GM12878 (cell line): ENCODE data around the gene HK1. TPM values are rescaled to one million over a fixed set of nuclear protein-coding genes. Genes with fewer than 3 reads are reported as not detected.

Source experiments
- ATAC-seq: fragments of 200-7000 bp; cut with Tn5 transposase; 3 replicates; pipeline ENCODE4 v1.9.1; 2020; ENCODE audit warnings: mild to moderate bottlenecking, moderate library complexity
- BruUV-seq: library from RNA; stranded (reverse); fragments of 400-500 nt; replicated peaks from 2 replicates; lab custom pipeline; 2021; lab: Mats Ljungman, UMichigan
- CTCF ChIA-PET: fragments of 300-600 bp; sonication (Branson Sonifier 250); formaldehyde crosslinking; extraction: SDS; loops from one replicate; lab custom pipeline; 2021; ENCODE audit warnings: inconsistent platforms; lab: Yijun Ruan, JAX
- POLR2A ChIA-PET: fragments of 350-600 bp; formaldehyde crosslinking; extraction: SDS; loops from one replicate; lab custom pipeline; 2021; ENCODE audit warnings: inconsistent platforms; lab: Charles Lee
- RAD21 ChIA-PET: fragments of 300-600 bp; sonication (Branson Sonifier 250); formaldehyde crosslinking; loops from one replicate; lab custom pipeline; 2023; ENCODE audit warnings: antibody characterized with exemption; ENCODE audit not compliant: unreplicated experiment; lab: Charles Lee
- SMC1A ChIA-PET: fragments of 300-600 bp; sonication (Branson Sonifier 250); formaldehyde crosslinking; loops from one replicate; lab custom pipeline; 2023; ENCODE audit not compliant: unreplicated experiment, uncharacterized antibody; lab: Charles Lee
- DNase-seq: peaks from one replicate; pipeline ENCODE4 v3.0.0-alpha.2; 2011; ENCODE audit warnings: low read depth, low spot score
- FAIRE-seq: peaks from 3 replicates; lab custom pipeline; 2011; peaks lifted over from hg19 to GRCh38; lab: Jason Lieb, UNC
- H2AFZ ChIP-seq: 2 replicates; pipeline ENCODE4 v1.6.0; 2011; ENCODE audit warnings: low read depth, low read length, control low read depth; ENCODE audit not compliant: control insufficient read depth
- H3K27ac ChIP-seq: 2 replicates; pipeline ENCODE4 v1.5.1; 2011; ENCODE audit warnings: control low read depth; ENCODE audit not compliant: control insufficient read depth, insufficient read depth
- H3K27me3 ChIP-seq, 2 experiments: replicated peaks in 1 of 2; 2 replicates each; pipeline versions ENCODE4 v1.6.0 to v1.6.1; 2011; ENCODE audit warnings: low read length in 1 of 2; ENCODE audit not compliant: control insufficient read depth in 2 of 2, insufficient read depth in 2 of 2
- H3K36me3 ChIP-seq, 2 experiments: 2 replicates each; pipeline ENCODE4 v1.5.1; 2011; ENCODE audit warnings: low read length in 1 of 2; ENCODE audit not compliant: control insufficient read depth in 2 of 2, insufficient read depth in 2 of 2
- H3K4me1 ChIP-seq: 2 replicates; pipeline ENCODE4 v1.6.1; 2011; ENCODE audit warnings: mild to moderate bottlenecking, low read length, moderate library complexity, mixed read lengths; ENCODE audit not compliant: control insufficient read depth, insufficient read depth
- H3K4me2 ChIP-seq: 2 replicates; pipeline ENCODE4 v1.6.0; 2011; ENCODE audit warnings: control low read depth; ENCODE audit not compliant: control insufficient read depth, insufficient read depth
- H3K4me3 ChIP-seq: fragments of 200-600 bp; sonication (generic); 2 replicates; pipeline ENCODE4 v1.5.1; 2016
- H3K79me2 ChIP-seq: 2 replicates; pipeline ENCODE4 v1.6.0; 2011; ENCODE audit warnings: low read length; ENCODE audit not compliant: control insufficient read depth, insufficient read depth
- H3K9ac ChIP-seq: 2 replicates; pipeline ENCODE4 v1.8.0; 2011; ENCODE audit warnings: low read length, control low read depth, mixed read lengths; ENCODE audit not compliant: control insufficient read depth, insufficient read depth
- H3K9me3 ChIP-seq: replicated peaks from 3 replicates; pipeline ENCODE4 v1.5.1; 2011; ENCODE audit warnings: mild to moderate bottlenecking, low read length; ENCODE audit not compliant: control insufficient read depth, insufficient read depth
- H4K20me1 ChIP-seq: 2 replicates; pipeline ENCODE4 v1.6.0; 2011; ENCODE audit not compliant: control insufficient read depth, insufficient read depth
- ATF2 ChIP-seq: IDR thresholded peaks from 2 replicates; pipeline ENCODE4 v1.6.1; 2012; ENCODE audit warnings: low read length, inconsistent platforms
- BACH1 ChIP-seq: fragments of 450-650 bp; IDR thresholded peaks from 2 replicates; pipeline ENCODE4 v1.6.1; 2017; ENCODE audit warnings: mild to moderate bottlenecking, borderline replicate concordance
- POLR2AphosphoS2 ChIP-seq: IDR thresholded peaks from 2 replicates; pipeline ENCODE4 v1.6.1; 2011; ENCODE audit warnings: low read depth, mild to moderate bottlenecking, low read length, improper control_type of control experiment, moderate library complexity
- POU2F2 ChIP-seq: IDR thresholded peaks from 3 replicates; pipeline ENCODE4 v1.6.1; 2011; ENCODE audit warnings: low read depth, mild to moderate bottlenecking, low read length, borderline replicate concordance
- SMAD5 ChIP-seq: IDR thresholded peaks from 2 replicates; pipeline ENCODE4 v1.6.1; 2016; ENCODE audit warnings: antibody characterized with exemption, low read depth
- SUZ12 ChIP-seq: fragments of 200-600 bp; sonication (generic); IDR thresholded peaks from one replicate; pipeline ENCODE4 v1.6.1; 2018; ENCODE audit warnings: antibody characterized with exemption, mild to moderate bottlenecking; ENCODE audit not compliant: unreplicated experiment
- ZBTB4 ChIP-seq: fragments of 450-650 bp; formaldehyde crosslinking; IDR thresholded peaks from 2 replicates; pipeline ENCODE4 v1.4.0; 2022; ENCODE audit warnings: mild to moderate bottlenecking, moderate library complexity
- WGBS: methylation state at CpG from one replicate; pipeline ENCODE4 v1.1.6; 2016; ENCODE audit warnings: low lambda C conversion rate; ENCODE audit not compliant: insufficient replicate concordance, insufficient coverage; ENCODE audit errors: missing lambda C conversion rate; 5-methylcytosine and 5-hydroxymethylcytosine counted together
- in situ Hi-C: fragments of 300-500 bp; cut with MboI; formaldehyde crosslinking; loops from 9 replicates; pipeline ENCODE4 v1.14.3; 2018; ENCODE audit warnings: mixed read lengths
- intact Hi-C: fragments of 100-400 bp; cut with micrococcal nuclease; formaldehyde crosslinking; loops from one replicate; pipeline ENCODE4 v1.14.2; 2022; ENCODE audit not compliant: unreplicated experiment
- polyA plus RNA-seq, 11 experiments: library from polyadenylated mRNA; depleted of rRNA in 4 of 11; unstranded in 6 of 11; stranded (reverse) in 5 of 11; fragments of >200 nt; fragmentation: Nextera tagmentation in 4 of 11; fragmentation: Illumina TruSeq in 1 of 11; extraction: Ambion mirVana in 4 of 11; extraction: Trizol in 1 of 11; gene quantifications; 1 replicate in 1 of 11; 2 replicates in 10 of 11; pipeline versions ENCODE4 v1.2.1 to v1.2.3, GENCODE V29; 2011 to 2016; ENCODE audit warnings: inconsistent platforms in 2 of 11, missing spikeins in 2 of 11, low read depth in 1 of 11
- total RNA-seq, 4 experiments: library from RNA; depleted of rRNA in 3 of 4; stranded (reverse); fragments of >200 nt in 3 of 4; fragmentation: Illumina TruSeq in 1 of 4; extraction: Trizol in 1 of 4; gene quantifications; 2 replicates each; pipeline versions ENCODE4 v1.2.1 to v1.2.3, GENCODE V29; 2013 to 2021

HK1 gene
- total and polyA plus RNA-seq, 10 of the 15 experiments (the other 5 are each of a cell fraction or from before 2014, with no cell fraction given) = 3.4 to 77.3 (median 46.6) TPM

GRCh38 chr10:69246581-69247312 is 31.5 kb upstream of the HK1 start:
- H3K36me3 ChIP-seq = no peaks in the 10 kb centered on the region
- ChIA-PET CTCF (interaction anchor here (1.4 to 2.5 kb wide), 2 partner anchors 146 to 162 kb away, joined by 3 to 7 read pairs; no protein-coding TSS in a partner anchor), POLR2A (no interaction called here), RAD21 (no interaction called here), SMC1A (interaction anchor here (1.3 to 1.6 kb wide), 2 partner anchors 10 to 16 kb away, joined by 3 read pairs; no protein-coding TSS in a partner anchor)
- no peak for ATAC-seq
- H3K4me2 ChIP-seq = no peak overlapping the region
- no peak overlapping the region for H3K9ac ChIP-seq
- no peaks in the 10 kb centered on the region for H3K4me1 ChIP-seq
- no peak overlapping the region for H2AFZ ChIP-seq
- FAIRE-seq = no peak
- no peaks in the 10 kb centered on the region for H4K20me1 ChIP-seq
- no peaks in the 10 kb centered on the region; the same call in 2 of the 3 replicates for H3K9me3 ChIP-seq
- no peaks in the 10 kb centered on the region for H3K79me2 ChIP-seq
- intact Hi-C loops = no loop called here
- no peaks in the 10 kb centered on the region for H3K27me3 ChIP-seq
- no peak overlapping the region for H3K27ac ChIP-seq
- 58% methylated on average over 14 of the region's 14 CpGs for WGBS
- TF ChIP-seq POLR2AphosphoS2 (no peak), ZBTB4 (CRISPR knock-in tag) (no peak), SMAD5 (no peak), SUZ12 (no peak), BACH1 (no peak), ATF2 (no peak), POU2F2 (no peak)
- no TSS peak for BruUV-seq
- H3K4me3 ChIP-seq = no peak overlapping the region
- in situ Hi-C loops = no loop called here
- DNase-seq = no peak
